Subcutaneous adipose tissue (tissue), 4 donors: Measurements from ENCODE around the gene AGAP1. TPM values are rescaled to one million over a fixed set of nuclear protein-coding genes. Genes with fewer than 3 reads are reported as not detected.

ENCODE experiments used
- total RNA-seq, 4 donors: library from RNA; depleted of rRNA; stranded (reverse); fragments of >200 nt; gene quantifications; one replicate each; pipeline ENCODE4 v1.1.0, GENCODE V29; 2016
- TF ChIP-seq, protein P1 (sequence below): fragments of 450-650 bp; IDR thresholded peaks from one replicate; pipeline ENCODE4 v1.5.1; 2016; ENCODE audit warnings: low read depth, mild to moderate bottlenecking, control low read depth, antibody characterized with exemption, moderate library complexity

Gene AGAP1
- total RNA-seq, 4 donors from 2014 or later = 13.6 to 26.3 (median 23.6) TPM

DNA sequence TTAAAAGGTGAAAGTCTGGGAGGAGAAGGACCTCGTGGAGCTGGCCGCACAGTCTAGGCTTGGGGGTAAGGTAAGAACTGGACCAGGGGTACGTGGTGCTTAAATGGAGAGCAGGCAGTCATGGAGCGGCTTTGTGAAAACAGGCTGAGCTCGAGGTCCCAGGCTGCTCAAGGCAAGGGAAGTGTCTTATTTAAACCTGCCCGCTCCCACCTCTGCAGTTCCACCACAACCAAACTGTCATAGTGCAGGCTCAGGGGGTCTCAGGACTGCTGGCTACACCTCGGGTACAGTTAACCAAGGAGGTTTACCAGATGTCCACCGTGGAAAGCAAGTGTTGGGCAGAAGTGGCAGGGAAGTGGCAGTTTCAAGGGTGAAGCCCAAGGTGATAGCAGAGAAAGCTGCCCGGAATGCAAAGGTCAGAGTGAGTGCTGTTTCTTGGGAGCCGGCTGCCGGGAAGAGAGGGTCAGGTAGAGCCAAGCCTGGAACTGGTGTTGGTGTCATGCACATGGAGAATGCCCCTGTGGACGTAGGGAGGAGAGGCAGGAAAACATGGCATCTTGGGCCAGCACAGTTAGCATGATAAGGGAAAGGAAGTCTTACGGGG lies 471.0 kb downstream of the AGAP1 start:
- TF ChIP-seq, protein P1, sequence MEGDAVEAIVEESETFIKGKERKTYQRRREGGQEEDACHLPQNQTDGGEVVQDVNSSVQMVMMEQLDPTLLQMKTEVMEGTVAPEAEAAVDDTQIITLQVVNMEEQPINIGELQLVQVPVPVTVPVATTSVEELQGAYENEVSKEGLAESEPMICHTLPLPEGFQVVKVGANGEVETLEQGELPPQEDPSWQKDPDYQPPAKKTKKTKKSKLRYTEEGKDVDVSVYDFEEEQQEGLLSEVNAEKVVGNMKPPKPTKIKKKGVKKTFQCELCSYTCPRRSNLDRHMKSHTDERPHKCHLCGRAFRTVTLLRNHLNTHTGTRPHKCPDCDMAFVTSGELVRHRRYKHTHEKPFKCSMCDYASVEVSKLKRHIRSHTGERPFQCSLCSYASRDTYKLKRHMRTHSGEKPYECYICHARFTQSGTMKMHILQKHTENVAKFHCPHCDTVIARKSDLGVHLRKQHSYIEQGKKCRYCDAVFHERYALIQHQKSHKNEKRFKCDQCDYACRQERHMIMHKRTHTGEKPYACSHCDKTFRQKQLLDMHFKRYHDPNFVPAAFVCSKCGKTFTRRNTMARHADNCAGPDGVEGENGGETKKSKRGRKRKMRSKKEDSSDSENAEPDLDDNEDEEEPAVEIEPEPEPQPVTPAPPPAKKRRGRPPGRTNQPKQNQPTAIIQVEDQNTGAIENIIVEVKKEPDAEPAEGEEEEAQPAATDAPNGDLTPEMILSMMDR = no peak

DNA sequence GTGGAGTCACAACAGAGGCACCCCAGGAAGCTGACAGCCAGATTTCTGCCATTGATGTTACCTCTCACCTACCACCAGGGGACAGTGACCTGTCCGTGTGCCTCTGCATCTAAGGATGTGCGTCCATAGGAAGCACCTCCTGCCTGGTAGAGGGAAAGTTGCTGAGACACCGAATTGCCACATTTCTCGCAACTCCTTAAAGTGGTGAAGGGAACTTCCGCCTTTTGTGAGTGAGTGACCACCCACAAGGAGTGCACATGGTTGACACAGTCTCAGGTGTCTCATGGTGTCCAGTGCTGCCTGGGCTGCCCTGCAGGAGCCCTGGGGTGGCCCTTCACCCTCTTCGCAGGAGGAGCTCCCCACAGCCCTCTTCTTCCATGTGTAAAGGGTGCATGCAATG lies 472.6 kb downstream of the AGAP1 start:
- TF ChIP-seq, protein P1 = no peak

DNA sequence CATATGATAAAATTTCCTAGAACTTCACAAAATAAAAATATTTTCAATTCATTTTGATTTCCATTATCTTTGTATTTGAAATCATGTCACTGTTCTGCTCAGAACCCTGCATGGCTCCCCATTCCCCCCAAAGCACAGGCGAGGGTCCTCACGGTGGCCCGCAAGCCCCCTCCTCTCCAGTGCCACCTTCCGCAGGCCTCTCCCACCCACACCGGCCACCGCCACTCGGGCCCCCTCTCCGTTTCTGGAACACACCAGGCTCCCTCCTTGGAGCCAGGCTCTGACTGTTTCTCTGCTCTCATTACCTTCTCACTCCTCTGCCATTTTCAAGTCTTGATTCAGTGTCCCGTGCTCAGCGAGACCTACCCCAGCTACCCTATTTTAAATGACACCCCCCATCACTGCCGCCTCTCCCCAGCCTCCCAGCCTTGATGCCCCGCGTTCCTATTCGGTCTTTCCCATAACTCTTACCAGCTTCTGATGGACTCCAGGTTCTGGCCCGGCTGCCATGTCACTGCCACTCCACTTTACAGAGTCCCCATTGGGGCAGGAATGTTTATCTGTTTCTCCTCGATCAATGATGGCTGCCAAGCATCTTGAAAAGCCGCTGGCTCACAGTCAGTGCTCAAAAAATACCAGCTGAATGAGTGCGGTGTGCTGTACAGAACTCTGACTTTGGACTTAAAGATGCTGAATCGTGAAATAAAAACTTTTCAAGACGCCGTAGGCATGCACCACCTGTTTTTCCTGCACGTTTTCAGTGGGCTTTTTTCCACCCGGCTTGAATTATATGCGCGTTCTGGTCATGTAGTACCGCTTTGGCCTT lies 473.3 kb downstream of the AGAP1 start:
- TF ChIP-seq, protein P1 = no peak

DNA sequence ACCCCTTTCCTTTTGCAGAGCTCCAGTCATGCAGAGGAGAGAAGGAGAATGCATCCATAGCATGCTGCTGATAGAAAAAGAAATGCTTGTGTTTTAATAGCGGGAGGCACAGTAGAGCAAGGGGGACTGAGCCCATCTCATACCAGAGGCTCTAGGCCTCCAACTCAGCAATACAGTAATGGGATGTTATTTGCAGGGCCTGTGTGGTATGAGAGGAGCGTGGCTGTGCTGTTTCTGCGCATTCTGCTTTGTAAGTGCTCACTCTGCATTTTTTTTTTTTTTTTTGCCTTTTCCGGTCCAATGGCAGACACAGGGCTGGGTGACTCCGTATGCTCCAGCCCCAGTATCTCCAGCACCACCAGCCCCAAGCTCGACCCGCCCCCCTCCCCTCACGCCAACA lies 474.3 kb downstream of the AGAP1 start:
- TF ChIP-seq, protein P1 = no peak

DNA sequence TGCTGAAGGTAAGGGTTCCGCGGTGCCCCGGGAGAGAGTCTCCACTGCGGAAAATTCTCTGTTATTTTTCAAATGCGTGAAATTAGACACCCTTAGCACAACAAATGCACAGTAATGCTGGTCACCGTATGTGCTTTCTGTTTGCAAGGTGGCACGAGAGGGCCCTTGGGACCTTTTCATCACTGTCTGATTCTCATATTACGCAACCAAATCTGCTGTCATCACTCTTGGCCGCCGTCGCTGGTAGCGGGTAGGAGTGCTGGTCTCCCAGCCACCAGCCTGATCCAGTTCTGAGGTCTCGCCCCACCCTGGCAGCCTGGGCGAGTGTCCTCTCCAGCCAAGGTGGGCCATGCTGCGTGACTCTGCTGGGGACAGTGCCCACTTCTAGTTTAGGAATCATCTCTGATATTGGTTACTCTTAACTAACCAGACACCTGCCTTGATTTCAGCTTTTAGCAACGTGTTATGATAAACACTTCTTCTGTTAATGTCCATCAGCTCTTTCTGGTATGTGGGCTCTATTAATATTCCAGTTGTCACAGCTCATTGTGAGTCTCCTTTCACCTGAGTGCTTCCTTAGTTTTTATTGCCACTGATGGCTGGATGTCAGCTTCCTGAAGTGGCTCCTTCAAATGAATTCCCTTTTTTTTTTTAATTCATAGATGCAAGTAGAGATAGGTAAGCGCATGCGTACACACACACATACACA lies 474.9 kb downstream of the AGAP1 start:
- TF ChIP-seq, protein P1 = no peak

DNA sequence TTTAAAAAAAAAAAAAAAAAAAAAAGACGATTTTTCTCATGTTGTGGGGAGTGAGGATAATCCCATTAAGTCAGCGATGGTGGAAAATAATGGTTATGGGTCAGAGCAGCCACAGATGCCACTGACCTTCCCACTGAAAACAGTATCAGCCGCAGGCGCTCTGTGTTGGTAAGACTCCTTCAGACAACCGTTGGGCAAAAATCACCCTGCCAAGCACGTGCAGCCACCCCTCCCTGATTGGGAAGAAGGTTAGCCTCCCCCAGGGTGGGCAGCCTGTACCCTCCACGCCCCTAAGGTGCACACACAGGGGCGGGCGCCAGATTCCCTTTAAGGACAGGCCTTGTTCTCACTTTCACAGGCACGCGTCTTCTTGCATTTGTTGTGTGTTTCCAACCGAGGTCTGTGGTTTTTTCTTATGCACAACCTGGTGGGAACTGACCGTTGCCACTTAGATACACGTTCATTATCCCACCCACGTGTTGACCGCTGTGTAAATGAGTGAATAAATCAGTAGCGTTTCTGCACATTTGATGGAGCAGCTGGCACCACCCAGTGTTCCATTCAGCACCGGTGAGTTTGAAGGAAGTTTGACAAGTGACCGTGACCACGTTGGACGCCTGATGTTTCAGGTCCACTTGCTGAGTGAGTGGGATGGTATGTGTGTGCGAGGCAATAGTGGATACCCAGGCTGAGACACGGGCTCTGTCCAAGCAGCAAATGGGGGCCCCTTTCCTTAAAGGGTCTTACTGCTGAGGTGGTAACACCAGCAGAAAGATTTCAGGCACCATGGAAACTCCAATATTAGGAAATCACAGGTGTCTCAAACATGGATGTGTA lies 476.6 kb downstream of the AGAP1 start:
- TF ChIP-seq, protein P1 = no peak
